Transverse colon (tissue), 4 donors: ENCODE measurements around the gene PDCD11.

ENCODE experiments used
- EP300 ChIP-seq: sonication (generic); formaldehyde crosslinking; IDR thresholded peaks from one replicate; pipeline ENCODE4 v1.6.1; 2017; ENCODE audit warnings: antibody characterized with exemption, low read depth
- POLR2A ChIP-seq: fragments of 450-650 bp; IDR thresholded peaks from one replicate; pipeline ENCODE4 v1.6.1; 2016; ENCODE audit warnings: antibody characterized with exemption, mild to moderate bottlenecking, moderate library complexity
- POLR2AphosphoS5 ChIP-seq, 3 donors: sonication (generic); formaldehyde crosslinking; IDR thresholded peaks; one replicate each; pipeline ENCODE4 v1.6.1; 2016; ENCODE audit warnings: antibody characterized with exemption in 3 of 3
- TF ChIP-seq, protein P1 (sequence below), 5 experiments: fragments of 200-600 bp in 3 of 5; fragments of 450-650 bp in 2 of 5; sonication (generic) in 3 of 5; IDR thresholded peaks; 1 replicate in 2 of 5; 2 replicates in 3 of 5; pipeline ENCODE4 v1.5.1; 2016 to 2017; ENCODE audit warnings: antibody characterized with exemption in 5 of 5, inconsistent platforms in 3 of 5, mild to moderate bottlenecking in 2 of 5, moderate library complexity in 1 of 5

DNA sequence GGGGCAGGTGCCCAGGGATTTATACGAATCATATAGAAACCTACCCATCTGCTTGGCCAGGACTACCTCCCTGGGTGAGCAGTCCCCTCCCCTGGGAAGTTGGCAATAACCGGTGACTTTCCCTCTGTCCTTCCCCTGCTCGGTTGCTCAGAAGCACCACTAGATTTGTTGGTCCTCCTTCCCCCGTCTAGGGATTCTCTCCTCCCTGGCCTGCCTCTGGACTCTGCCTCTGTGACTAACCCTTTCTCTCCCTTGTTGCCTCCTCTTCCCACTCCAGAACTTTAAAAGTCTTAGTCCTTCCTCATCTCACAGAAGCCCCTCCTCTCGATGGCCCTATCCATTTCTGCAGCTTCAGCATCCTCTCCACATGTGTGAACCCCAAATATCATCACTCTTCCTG is 72.8 kb downstream of the PDCD11 start:
- TF ChIP-seq, protein P1, sequence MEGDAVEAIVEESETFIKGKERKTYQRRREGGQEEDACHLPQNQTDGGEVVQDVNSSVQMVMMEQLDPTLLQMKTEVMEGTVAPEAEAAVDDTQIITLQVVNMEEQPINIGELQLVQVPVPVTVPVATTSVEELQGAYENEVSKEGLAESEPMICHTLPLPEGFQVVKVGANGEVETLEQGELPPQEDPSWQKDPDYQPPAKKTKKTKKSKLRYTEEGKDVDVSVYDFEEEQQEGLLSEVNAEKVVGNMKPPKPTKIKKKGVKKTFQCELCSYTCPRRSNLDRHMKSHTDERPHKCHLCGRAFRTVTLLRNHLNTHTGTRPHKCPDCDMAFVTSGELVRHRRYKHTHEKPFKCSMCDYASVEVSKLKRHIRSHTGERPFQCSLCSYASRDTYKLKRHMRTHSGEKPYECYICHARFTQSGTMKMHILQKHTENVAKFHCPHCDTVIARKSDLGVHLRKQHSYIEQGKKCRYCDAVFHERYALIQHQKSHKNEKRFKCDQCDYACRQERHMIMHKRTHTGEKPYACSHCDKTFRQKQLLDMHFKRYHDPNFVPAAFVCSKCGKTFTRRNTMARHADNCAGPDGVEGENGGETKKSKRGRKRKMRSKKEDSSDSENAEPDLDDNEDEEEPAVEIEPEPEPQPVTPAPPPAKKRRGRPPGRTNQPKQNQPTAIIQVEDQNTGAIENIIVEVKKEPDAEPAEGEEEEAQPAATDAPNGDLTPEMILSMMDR (IDR thresholded peaks at IDR 0.05) = no peak
- no peak for TF ChIP-seq POLR2A
- no peak for TF ChIP-seq EP300
- no peak for TF ChIP-seq POLR2AphosphoS5 (IDR thresholded peaks at IDR 0.05)
